ENCODE measurements around the gene ZFP36L1. TPM values are rescaled to one million over a fixed set of nuclear protein-coding genes. Genes with fewer than 3 reads are reported as not detected.
A peak's percentile ranks its signal among the peaks of the same experiment; 100 is the strongest.

The ZFP36L1 gene
- total and polyA plus RNA-seq, 10 of the 15 experiments (the other 5 are each of a cell fraction or from before 2014, with no cell fraction given), result 22.0 to 184 (median 66.1) TPM

DNA sequence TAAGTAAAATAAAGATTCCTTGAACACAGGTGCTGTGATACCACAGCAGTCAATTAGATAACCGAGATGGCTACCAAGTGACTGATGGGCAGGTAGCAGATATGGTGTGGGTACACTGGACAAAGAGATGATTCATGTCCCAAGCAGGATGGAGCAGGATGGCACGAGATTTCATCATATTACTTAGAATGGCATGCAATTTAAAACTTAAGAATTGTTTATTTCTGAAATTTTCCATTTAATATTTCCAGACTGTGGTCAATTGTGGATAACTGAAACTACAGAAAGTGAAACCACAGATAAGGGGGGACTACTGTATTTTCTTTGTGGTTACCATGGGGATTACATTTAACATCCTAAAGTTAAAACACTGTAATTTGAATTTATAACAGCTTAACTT, 7.5 kb upstream of the ZFP36L1 start:
- no peaks in the 10 kb centered on the region for H3K36me3 ChIP-seq (ENCODE audit: control insufficient read depth in 2 of 2, insufficient read depth in 2 of 2, low read length in 1 of 2)
- no peak overlapping the region for H3K27ac ChIP-seq (ENCODE audit: control insufficient read depth, insufficient read depth)
- ChIA-PET RAD21 (ENCODE audit: unreplicated experiment) (interaction anchor here (1.0 kb wide), 1 partner anchor 18 kb away, joined by 3 read pairs; no protein-coding TSS in a partner anchor), SMC1A (ENCODE audit: uncharacterized antibody, unreplicated experiment) (interaction anchor here (0.6 to 3.3 kb wide), 5 partner anchors 10 to 541 kb away, joined by 3 to 19 read pairs (median 3); no protein-coding TSS in a partner anchor), POLR2A (interaction anchor here (0.7 to 1.3 kb wide), 2 partner anchors 12 to 14 kb away, joined by 3 to 6 read pairs; no protein-coding TSS in a partner anchor), CTCF (interaction anchor here (0.9 to 1.0 kb wide), 3 partner anchors 10 to 481 kb away, joined by 3 read pairs; no protein-coding TSS in a partner anchor)
- 3% methylated on average over 2 of the region's 2 CpGs for WGBS (ENCODE audit: insufficient coverage, insufficient replicate concordance, low lambda C conversion rate, missing lambda C conversion rate)
- no peak for ATAC-seq
- no peak overlapping the region for H3K9ac ChIP-seq (ENCODE audit: control insufficient read depth, insufficient read depth, low read length)
- H3K9me3 ChIP-seq (replicated peaks; ENCODE audit: control insufficient read depth, insufficient read depth, low read length), result peaks cover 8% of the 10 kb centered on the region
- intact Hi-C loops (cut with micrococcal nuclease; ENCODE audit: unreplicated experiment) (no loop called here), in situ Hi-C loops (cut with MboI) (no loop called here)
- no peak for DNase-seq (ENCODE audit: low read depth, low spot score)
- no peak overlapping the region for H2AFZ ChIP-seq (ENCODE audit: control insufficient read depth, low read depth, low read length)
- TF ChIP-seq HDAC2 (IDR thresholded peaks at IDR 0.05), result no peak
- TF ChIP-seq IKZF2 (IDR thresholded peaks at IDR 0.05), result peak; percentile 11 to 39; a peak in 1 of 4 replicates
- TF ChIP-seq KLF5 (IDR thresholded peaks at IDR 0.05; ENCODE audit: partially characterized antibody), result no peak
- no peaks in the 10 kb centered on the region for H4K20me1 ChIP-seq (ENCODE audit: control insufficient read depth, insufficient read depth)
- no peaks in the 10 kb centered on the region for H3K27me3 ChIP-seq (replicated peaks in 1 of 2; ENCODE audit: control insufficient read depth in 2 of 2, insufficient read depth in 2 of 2, low read length in 1 of 2)
- no peak for FAIRE-seq
- peaks cover 7% of the 10 kb centered on the region for H3K79me2 ChIP-seq (ENCODE audit: control insufficient read depth, insufficient read depth, low read length)
- no TSS peak for BruUV-seq (replicated peaks)
- peaks cover 18% of the 10 kb centered on the region for H3K4me1 ChIP-seq (ENCODE audit: control insufficient read depth, insufficient read depth, low read length)
- no peak overlapping the region for H3K4me2 ChIP-seq (ENCODE audit: control insufficient read depth, insufficient read depth)
- H3K4me3 ChIP-seq, result no peak overlapping the region

DNA sequence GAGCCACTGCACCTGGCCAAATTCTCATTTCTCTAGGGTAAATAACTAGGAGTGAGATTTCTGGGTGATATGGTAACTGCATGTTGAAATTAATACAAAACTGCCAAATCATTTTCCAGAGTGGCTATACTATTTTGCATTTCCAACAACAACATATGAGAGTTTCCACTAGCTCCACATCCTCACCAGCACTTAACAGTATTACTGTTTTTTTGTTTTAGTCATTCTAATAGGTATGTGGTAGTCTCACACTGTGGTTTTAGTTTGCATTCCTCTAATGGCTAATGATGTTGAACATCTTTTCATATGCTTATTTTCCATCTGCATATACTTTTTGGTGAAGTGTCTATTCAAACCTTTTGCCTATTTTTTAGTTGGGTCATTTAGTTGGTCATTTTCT, 5.8 kb upstream of the ZFP36L1 start:
- Histone ChIP-seq H2AFZ (ENCODE audit: control insufficient read depth, low read depth, low read length) (no peak overlapping the region), H3K79me2 (ENCODE audit: control insufficient read depth, insufficient read depth, low read length) (peaks cover 24% of the 10 kb centered on the region), H3K27me3 (replicated peaks in 1 of 2; ENCODE audit: control insufficient read depth in 2 of 2, insufficient read depth in 2 of 2, low read length in 1 of 2) (no peaks in the 10 kb centered on the region), H3K9ac (ENCODE audit: control insufficient read depth, insufficient read depth, low read length) (no peak overlapping the region), H4K20me1 (ENCODE audit: control insufficient read depth, insufficient read depth) (no peaks in the 10 kb centered on the region), H3K4me3 (no peak overlapping the region), H3K27ac (ENCODE audit: control insufficient read depth, insufficient read depth) (no peak overlapping the region), H3K9me3 (replicated peaks; ENCODE audit: control insufficient read depth, insufficient read depth, low read length) (peaks cover 8% of the 10 kb centered on the region), H3K4me2 (ENCODE audit: control insufficient read depth, insufficient read depth) (no peak overlapping the region), H3K36me3 (ENCODE audit: control insufficient read depth in 2 of 2, insufficient read depth in 2 of 2, low read length in 1 of 2) (no peaks in the 10 kb centered on the region), H3K4me1 (ENCODE audit: control insufficient read depth, insufficient read depth, low read length) (peaks cover 18% of the 10 kb centered on the region)
- ChIA-PET SMC1A (ENCODE audit: uncharacterized antibody, unreplicated experiment) (interaction anchor here (1.8 to 4.9 kb wide), 2 partner anchors 9 to 17 kb away, joined by 5 to 78 read pairs; no protein-coding TSS in a partner anchor), RAD21 (ENCODE audit: unreplicated experiment) (interaction anchor here (1.0 to 1.6 kb wide), 4 partner anchors 11 to 16 kb away, joined by 3 to 4 read pairs (median 3); no protein-coding TSS in a partner anchor), POLR2A (interaction anchor here (0.7 to 1.4 kb wide), 2 partner anchors 15 to 119 kb away, joined by 4 read pairs; no protein-coding TSS in a partner anchor), CTCF (interaction anchor here (0.7 to 1.1 kb wide), 2 partner anchors 12 to 551 kb away, joined by 3 to 4 read pairs; no protein-coding TSS in a partner anchor)
- FAIRE-seq (no peak), ATAC-seq (no peak), DNase-seq (ENCODE audit: low read depth, low spot score) (no peak)
- no TSS peak for BruUV-seq (replicated peaks)
- intact Hi-C loops (cut with micrococcal nuclease; ENCODE audit: unreplicated experiment), result no loop called here
- in situ Hi-C loops (cut with MboI), result loop anchor here (10.0 kb wide), 1 partner anchor 524 kb away; no protein-coding TSS in a partner anchor
- TF ChIP-seq ESRRA (IDR thresholded peaks at IDR 0.05; ENCODE audit: low read length), result no peak
- TF ChIP-seq NR2C2 (IDR thresholded peaks at IDR 0.05; ENCODE audit: borderline replicate concordance, control insufficient read depth, insufficient read length, low read depth), result no peak
- TF ChIP-seq CEBPZ (IDR thresholded peaks at IDR 0.05; ENCODE audit: low read depth, low read length), result no peak
- TF ChIP-seq EED (IDR thresholded peaks at IDR 0.05; ENCODE audit: low read depth), result no peak

All from GM12878 (cell line).